Left lobe of liver (tissue), 2 donors: ENCODE measurements around the gene ACAA1. TPM values are rescaled to one million over a fixed set of nuclear protein-coding genes. Genes with fewer than 3 reads are reported as not detected.
"Not testable (repeated sequence)": the region's sequence is repeated elsewhere in the genome, so short reads cannot be mapped to it uniquely, and the experiment has no call there.

Source experiments
- ATAC-seq: fragments of 200-7000 bp; cut with Tn5 transposase; one replicate; pipeline ENCODE4 v1.9.1; 2020; ENCODE audit warnings: mild to moderate bottlenecking, moderate library complexity
- DNase-seq: peaks from one replicate; pipeline ENCODE4 v3.0.0-alpha.2; 2020; ENCODE audit warnings: low spot score
- total RNA-seq: library from RNA; stranded (reverse); gene quantifications from one replicate; pipeline ENCODE4 v1.2.1, GENCODE V29; 2021
- donor health status: DM: no; HTN: no; CAD: no; lungs with moderate emphysema.
- donor health status: DM: no; HTN: yes; CAD: no.

Gene ACAA1
- total RNA-seq, result 479 TPM

GRCh38 chr3:38136777-38137614, at the start of gene ACAA1:
Gene ACAA1 (minus strand): TSS chr3:38137127. CDS start chr3:38137035, 92 bp downstream.
- ATAC-seq (peak; percentile 80), DNase-seq (peak; percentile 100)

GRCh38 chr3:38177181-38177580, 40.3 kb upstream of the ACAA1 start:
- DNase-seq (no peak), ATAC-seq (peak; percentile 30)

GRCh38 chr3:38173834-38174418, 37.0 kb upstream of the ACAA1 start:
- ATAC-seq (no peak), DNase-seq (no peak)

- no peak for DNase-seq
- ATAC-seq, result no peak
Measured at GRCh38 chr3:38171622-38172021, 34.7 kb upstream of the ACAA1 start.

- no peak for ATAC-seq
- DNase-seq, result no peak
Measured at GRCh38 chr3:38170722-38171121, 33.8 kb upstream of the ACAA1 start.

- ATAC-seq, result no peak
- no peak for DNase-seq
Measured at GRCh38 chr3:38169027-38169317, 32.0 kb upstream of the ACAA1 start.

- no peak for ATAC-seq
- DNase-seq, result no peak
Measured at GRCh38 chr3:38168151-38169026, 31.5 kb upstream of the ACAA1 start.

GRCh38 chr3:38167591-38167990, 30.7 kb upstream of the ACAA1 start:
- DNase-seq (no peak), ATAC-seq (no peak)

- no peak for DNase-seq
- ATAC-seq, result peak; percentile 48
Measured at GRCh38 chr3:38165722-38166387, 28.9 kb upstream of the ACAA1 start.

GRCh38 chr3:38164952-38165721, 28.2 kb upstream of the ACAA1 start, which contains the start of gene OXSR1:
Gene OXSR1 (plus strand): TSS chr3:38165537. CDS start chr3:38165877, 340 bp downstream.
- peak; percentile 100 for DNase-seq
- peak; percentile 88 for ATAC-seq

GRCh38 chr3:38164643-38164951, 27.7 kb upstream of the ACAA1 start:
- ATAC-seq (no peak), DNase-seq (no peak)

- DNase-seq, result no peak
- ATAC-seq, result no peak
Measured at GRCh38 chr3:38163841-38164642, 27.1 kb upstream of the ACAA1 start.

- ATAC-seq, result no peak
- no peak for DNase-seq
Measured at GRCh38 chr3:38163117-38163840, 26.4 kb upstream of the ACAA1 start.

- not testable (repeated sequence) for DNase-seq, ATAC-seq
Measured at GRCh38 chr3:38160704-38161103, 23.8 kb upstream of the ACAA1 start.

- ATAC-seq, result no peak
- DNase-seq, result no peak
Measured at GRCh38 chr3:38158472-38158871, 21.5 kb upstream of the ACAA1 start.

- no peak for DNase-seq
Measured at GRCh38 chr3:38157595-38157994, 20.7 kb upstream of the ACAA1 start.

GRCh38 chr3:38157117-38157516, 20.2 kb upstream of the ACAA1 start:
- DNase-seq, result no peak

More at GRCh38 chr3:38157595-38157994, 20.7 kb upstream of the ACAA1 start:
- no peak for ATAC-seq

GRCh38 chr3:38155825-38156224, 18.9 kb upstream of the ACAA1 start:
- DNase-seq (no peak), ATAC-seq (no peak)

More at GRCh38 chr3:38157117-38157516, 20.2 kb upstream of the ACAA1 start:
- no peak for ATAC-seq
